H1 (cell line): Measurements from ENCODE around the gene GRK6. TPM values are rescaled to one million over a fixed set of nuclear protein-coding genes. Genes with fewer than 3 reads are reported as not detected.

Source experiments
- CTCF ChIA-PET: fragments of 300-600 bp; sonication (Branson Sonifier 250); formaldehyde crosslinking; loops from one replicate; lab custom pipeline; 2021; ENCODE audit not compliant: partially characterized antibody; lab: Charles Lee
- POLR2A ChIA-PET: fragments of 300-600 bp; sonication (Branson Sonifier 250); formaldehyde crosslinking; loops from one replicate; lab custom pipeline; 2021; ENCODE audit warnings: inconsistent platforms; ENCODE audit not compliant: partially characterized antibody; lab: Charles Lee
- DNase-seq, 2 experiments: peaks; one replicate each; pipeline versions ENCODE4 v3.0.0 to v3.0.0-alpha.2; 2010 to 2022; ENCODE audit warnings: low spot score in 2 of 2, low read depth in 1 of 2, mixed read lengths in 1 of 2
- FAIRE-seq: peaks from 2 replicates; lab custom pipeline; 2011; peaks lifted over from hg19 to GRCh38; lab: Jason Lieb, UNC
- H2AFZ ChIP-seq: 2 replicates; pipeline ENCODE4 v1.8.1; 2012; ENCODE audit warnings: low read length, inconsistent platforms
- H2AK5ac ChIP-seq: 2 replicates; pipeline ENCODE4 v1.6.1; 2013; ENCODE audit warnings: low read depth, low read length
- H2BK120ac ChIP-seq: replicated peaks from 2 replicates; pipeline ENCODE3; 2013; ENCODE audit warnings: low read depth, low read length, inconsistent platforms
- H2BK12ac ChIP-seq: 2 replicates; pipeline ENCODE4 v1.6.1; 2013; ENCODE audit warnings: low read depth, low read length
- H2BK15ac ChIP-seq: 2 replicates; pipeline ENCODE4 v1.6.1; 2013; ENCODE audit warnings: low read length
- H2BK20ac ChIP-seq: 2 replicates; pipeline ENCODE4 v1.6.1; 2013; ENCODE audit warnings: low read length
- H2BK5ac ChIP-seq: 2 replicates; pipeline ENCODE4 v1.6.1; 2013; ENCODE audit warnings: low read depth, low read length
- H3K14ac ChIP-seq: 2 replicates; pipeline ENCODE4 v1.6.1; 2013; ENCODE audit warnings: inconsistent platforms; ENCODE audit not compliant: insufficient read length
- H3K18ac ChIP-seq: 2 replicates; pipeline ENCODE4 v1.6.1; 2013; ENCODE audit warnings: low read length; ENCODE audit errors: extremely low read depth
- H3K23ac ChIP-seq: 2 replicates; pipeline ENCODE4 v1.6.1; 2013; ENCODE audit warnings: inconsistent platforms; ENCODE audit not compliant: insufficient read length
- H3K23me2 ChIP-seq: 2 replicates; pipeline ENCODE4 v1.6.1; 2013; ENCODE audit warnings: low read depth, low read length
- H3K27ac ChIP-seq: 2 replicates; pipeline ENCODE4 v1.6.1; 2011; ENCODE audit warnings: low read depth, low read length, inconsistent platforms
- H3K27me3 ChIP-seq, 4 experiments: replicated peaks in 1 of 4; 1 replicate in 1 of 4; 2 replicates in 3 of 4; pipeline versions ENCODE4 v1.6.1 to v1.8.1; 2011 to 2013; ENCODE audit warnings: low read length in 3 of 4, mild to moderate bottlenecking in 3 of 4, inconsistent platforms in 2 of 4, mixed read lengths in 2 of 4, moderate library complexity in 1 of 4; ENCODE audit not compliant: control insufficient read depth in 3 of 4, insufficient read depth in 3 of 4; ENCODE audit errors: extremely low read depth in 1 of 4
- H3K36me3 ChIP-seq, 4 experiments: 2 replicates each; pipeline versions ENCODE4 v1.6.1 to v1.8.1; 2011 to 2013; ENCODE audit warnings: mild to moderate bottlenecking in 4 of 4, low read length in 3 of 4, moderate library complexity in 2 of 4, control low read depth in 1 of 4, inconsistent platforms in 1 of 4; ENCODE audit not compliant: insufficient read depth in 4 of 4, control insufficient read depth in 2 of 4
- H3K4ac ChIP-seq: replicated peaks from 2 replicates; pipeline ENCODE3; 2013; ENCODE audit warnings: low read length, low read depth, mixed read lengths, inconsistent platforms; ENCODE audit not compliant: insufficient read length
- H3K4me1 ChIP-seq, 4 experiments: replicated peaks in 1 of 4; 1 replicate in 1 of 4; 2 replicates in 3 of 4; pipeline versions ENCODE4 v1.6.1 to v1.8.1; 2011 to 2013; ENCODE audit warnings: low read length in 3 of 4, inconsistent platforms in 2 of 4, mixed read lengths in 1 of 4; ENCODE audit not compliant: insufficient read depth in 4 of 4, control insufficient read depth in 3 of 4
- H3K4me2 ChIP-seq, 2 experiments: 2 replicates each; pipeline versions ENCODE4 v1.6.1 to v1.8.1; 2011 to 2013; ENCODE audit warnings: low read depth in 2 of 2, low read length in 2 of 2, control low read depth in 1 of 2, inconsistent platforms in 1 of 2, mild to moderate bottlenecking in 1 of 2; ENCODE audit not compliant: insufficient read depth in 1 of 2
- H3K4me3 ChIP-seq, 4 experiments: fragments of 200-600, 300-600 bp in 1 of 4; sonication (generic), shearing (Covaris generic), sonication (Bioruptor Twin) in 1 of 4; 2 replicates each; pipeline versions ENCODE4 v1.5.1 to v1.8.1; 2011 to 2016; ENCODE audit warnings: low read length in 4 of 4, low read depth in 3 of 4, control low read depth in 2 of 4, inconsistent platforms in 2 of 4, mild to moderate bottlenecking in 2 of 4, mixed read lengths in 1 of 4, moderate library complexity in 1 of 4; ENCODE audit not compliant: insufficient read depth in 2 of 4; ENCODE audit errors: extremely low read depth in 1 of 4
- H3K56ac ChIP-seq: replicated peaks from 2 replicates; pipeline ENCODE3; 2013; ENCODE audit warnings: low read depth, mild to moderate bottlenecking, mixed read lengths, low read length, inconsistent platforms; ENCODE audit not compliant: insufficient read length
- H3K79me1 ChIP-seq: 2 replicates; pipeline ENCODE4 v1.6.1; 2013; ENCODE audit warnings: low read depth, low read length, control low read depth
- H3K79me2 ChIP-seq, 2 experiments: 2 replicates each; pipeline versions ENCODE4 v1.6.1 to v1.8.1; 2012 to 2013; ENCODE audit warnings: low read length in 2 of 2, mild to moderate bottlenecking in 2 of 2, inconsistent platforms in 1 of 2; ENCODE audit not compliant: insufficient read depth in 2 of 2, control insufficient read depth in 1 of 2
- H3K9ac ChIP-seq, 4 experiments: replicated peaks in 1 of 4; 1 replicate in 1 of 4; 2 replicates in 3 of 4; pipeline versions ENCODE4 v1.6.1 to v1.8.1; 2011 to 2013; ENCODE audit warnings: low read depth in 3 of 4, low read length in 3 of 4, control low read depth in 2 of 4, mild to moderate bottlenecking in 2 of 4, moderate library complexity in 2 of 4, inconsistent platforms in 1 of 4; ENCODE audit errors: extremely low read depth in 1 of 4
- H3K9me3 ChIP-seq, 2 experiments: 2 replicates each; pipeline versions ENCODE4 v1.6.1 to v1.8.1; 2012 to 2013; ENCODE audit warnings: mild to moderate bottlenecking in 2 of 2, moderate library complexity in 2 of 2, control low read depth in 1 of 2, inconsistent platforms in 1 of 2, low read depth in 1 of 2, low read length in 1 of 2, mixed read lengths in 1 of 2; ENCODE audit not compliant: insufficient read depth in 2 of 2
- H4K20me1 ChIP-seq, 2 experiments: replicated peaks in 1 of 2; 2 replicates each; pipeline versions ENCODE3 to v1.8.1; 2011 to 2013; ENCODE audit warnings: inconsistent platforms in 2 of 2, low read length in 2 of 2, mild to moderate bottlenecking in 1 of 2; ENCODE audit not compliant: insufficient read depth in 2 of 2, control insufficient read depth in 1 of 2
- H4K5ac ChIP-seq: 2 replicates; pipeline ENCODE4 v1.6.1; 2013; ENCODE audit warnings: low read length, low read depth, mixed read lengths, inconsistent platforms; ENCODE audit not compliant: insufficient read length
- H4K8ac ChIP-seq: 2 replicates; pipeline ENCODE4 v1.8.0; 2013; ENCODE audit warnings: mild to moderate bottlenecking, moderate library complexity, low read length, inconsistent platforms; ENCODE audit not compliant: insufficient read depth; ENCODE audit errors: extremely low read depth
- H4K91ac ChIP-seq: replicated peaks from 2 replicates; pipeline ENCODE3; 2013; ENCODE audit warnings: low read length, mixed read lengths, inconsistent platforms; ENCODE audit not compliant: insufficient read length
- BCL11A ChIP-seq, 2 experiments: IDR thresholded peaks; one replicate each; pipeline ENCODE4 v1.6.1; 2011; ENCODE audit warnings: low read depth in 2 of 2, low read length in 2 of 2, mild to moderate bottlenecking in 2 of 2
- CBX8 ChIP-seq: fragments of 300-800, 300-1000 bp; sonication (generic); IDR thresholded peaks from 2 replicates; pipeline ENCODE4 v1.7.1; 2016; ENCODE audit warnings: low read depth, low read length, borderline replicate concordance
- CREB1 ChIP-seq: IDR thresholded peaks from 2 replicates; pipeline ENCODE4 v1.6.1; 2012; ENCODE audit warnings: inconsistent platforms
- EZH2 ChIP-seq: fragments of 200-600 bp; sonication (generic); IDR thresholded peaks from 2 replicates; pipeline ENCODE4 v1.7.1; 2012; ENCODE audit warnings: low read depth, mild to moderate bottlenecking, moderate library complexity, low read length, inconsistent platforms; ENCODE audit not compliant: severe bottlenecking
- HDAC2 ChIP-seq, 2 experiments: fragments of 300-600 bp in 1 of 2; sonication (generic) in 1 of 2; IDR thresholded peaks; 2 replicates each; pipeline ENCODE4 v1.6.1; 2011 to 2012; ENCODE audit warnings: low read depth in 2 of 2, low read length in 2 of 2, mild to moderate bottlenecking in 2 of 2, moderate library complexity in 2 of 2, borderline replicate concordance in 1 of 2, inconsistent platforms in 1 of 2
- NANOG ChIP-seq: IDR thresholded peaks from 2 replicates; pipeline ENCODE4 v1.6.1; 2011; ENCODE audit warnings: low read length, low read depth, mild to moderate bottlenecking, inconsistent platforms; ENCODE audit not compliant: insufficient read depth, poor library complexity, severe bottlenecking
- PHF8 ChIP-seq: fragments of 200-600 bp; sonication (generic); conservative IDR thresholded peaks from 2 replicates; pipeline ENCODE4 v1.7.1; 2012; ENCODE audit warnings: low read depth, mild to moderate bottlenecking, inconsistent platforms, low read length, moderate library complexity
- POLR2AphosphoS5 ChIP-seq: IDR thresholded peaks from 2 replicates; pipeline ENCODE4 v1.6.1; 2011; ENCODE audit warnings: low read depth, low read length
- RFX5 ChIP-seq: IDR thresholded peaks from 2 replicates; pipeline ENCODE4 v1.6.1; 2011; ENCODE audit warnings: low read depth, low read length, improper control_type of control experiment, borderline replicate concordance
- SP4 ChIP-seq: IDR thresholded peaks from 2 replicates; pipeline ENCODE4 v1.6.1; 2012; ENCODE audit warnings: low read length, inconsistent platforms
- SUZ12 ChIP-seq: fragments of 200-600 bp; sonication (generic); IDR thresholded peaks from 2 replicates; pipeline ENCODE4 v1.6.1; 2012; ENCODE audit warnings: mild to moderate bottlenecking, inconsistent platforms, low read length, moderate library complexity, mixed read lengths
- YY1 ChIP-seq: IDR thresholded peaks from 2 replicates; pipeline ENCODE4 v1.6.1; 2011; ENCODE audit warnings: low read depth, mild to moderate bottlenecking, low read length
- WGBS, 2 experiments: shearing (Covaris generic) in 1 of 2; methylation state at CpG; one replicate each; pipeline versions ENCODE4 v1.1.6 to v1.1.7; 2013 to 2015; ENCODE audit warnings: low lambda C conversion rate in 2 of 2, mixed read lengths in 2 of 2, inconsistent platforms in 1 of 2, low coverage in 1 of 2, missing lambda C conversion rate in 1 of 2; ENCODE audit not compliant: insufficient replicate concordance in 2 of 2, insufficient coverage in 1 of 2, insufficient read length in 1 of 2; ENCODE audit errors: extremely low coverage in 1 of 2, missing lambda C conversion rate in 1 of 2; 5-methylcytosine and 5-hydroxymethylcytosine counted together
- polyA plus RNA-seq, 7 experiments: library from polyadenylated mRNA; depleted of rRNA in 3 of 7; stranded (reverse) in 5 of 7; unstranded in 2 of 7; fragments of >200 nt in 5 of 7; fragments of 200-250 nt in 2 of 7; gene quantifications; 1 replicate in 5 of 7; 2 replicates in 1 of 7; 4 replicates in 1 of 7; pipeline versions ENCODE4 v1.2.1 to v1.2.3, GENCODE V29; 2011 to 2013; ENCODE audit warnings: missing spikeins in 2 of 7, mixed read lengths in 2 of 7
- total RNA-seq: library from RNA; stranded (reverse); fragmentation: NEBNext Ultra II Directional; extraction: Animal tissue kit (Norgen Biotek cat#: 25700); gene quantifications from 2 replicates; pipeline ENCODE4 v1.2.1, GENCODE V29; 2021
- TF ChIP-seq, protein P1 (sequence below): IDR thresholded peaks from 2 replicates; pipeline ENCODE4 v1.6.1; 2012; ENCODE audit warnings: inconsistent platforms

The GRK6 gene
- total and polyA plus RNA-seq, 2 of the 8 experiments (the other 6 are each of a cell fraction or from before 2014, with no cell fraction given) = 31.8 to 57.8 TPM

DNA sequence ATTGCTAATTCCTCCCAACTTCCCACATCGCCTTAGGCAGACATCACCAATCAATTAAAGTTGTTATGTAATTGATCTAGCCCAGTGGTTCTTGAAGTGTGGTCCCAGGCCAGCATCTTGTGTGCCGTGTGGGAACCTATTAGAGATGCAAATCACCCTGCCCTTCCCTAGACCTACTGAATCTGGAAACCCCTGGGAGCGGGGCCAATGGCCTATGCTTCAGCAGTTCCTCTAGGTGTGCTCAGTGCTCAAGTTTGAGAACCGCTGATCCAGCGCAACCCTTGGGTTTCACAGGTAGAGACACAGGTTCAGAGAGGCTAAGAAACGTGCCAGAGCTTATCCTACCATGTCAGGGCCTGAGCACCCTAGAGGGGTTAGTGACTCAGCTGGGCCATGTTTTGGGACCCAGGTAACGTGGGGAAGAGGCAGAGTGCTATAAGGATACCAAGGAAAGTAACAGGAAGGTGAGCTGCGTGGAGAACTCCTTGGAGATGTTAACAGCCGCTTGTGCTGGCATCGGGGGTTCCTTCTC lies 37.9 kb upstream of the GRK6 start:
- H3K56ac ChIP-seq = no peak overlapping the region
- ChIA-PET CTCF (interaction anchor here (1.2 to 18.7 kb wide), 8 partner anchors 14 to 113 kb away, joined by 3 to 430 read pairs (median 22); partner anchors contain the start of genes PFN3 and PRR7), POLR2A (interaction anchor here (1.3 to 4.2 kb wide), 5 partner anchors 10 to 101 kb away, joined by 4 to 51 read pairs (median 10); no protein-coding TSS in a partner anchor)
- WGBS, 2 experiments = 89% methylated on average over 10 of the region's 10 CpGs; no CpG with 5 or more reads in 1 of the 2 experiments
- no peaks in the 10 kb centered on the region for H3K36me3 ChIP-seq
- no peak overlapping the region for H2AFZ ChIP-seq
- H2BK5ac ChIP-seq = no peak overlapping the region
- H3K27me3 ChIP-seq = peaks cover 0 to 18% (median 10%) of the 10 kb centered on the region in 4 experiments; a peak in 6 of 7 replicates
- H3K9me3 ChIP-seq = no peaks in the 10 kb centered on the region
- no peak overlapping the region for H3K23ac ChIP-seq
- no peak overlapping the region for H2BK120ac ChIP-seq
- no peaks in the 10 kb centered on the region for H3K79me1 ChIP-seq
- H3K27ac ChIP-seq = no peak overlapping the region
- H2BK15ac ChIP-seq = no peak overlapping the region
- H3K23me2 ChIP-seq = no peaks in the 10 kb centered on the region
- no peak overlapping the region for H3K18ac ChIP-seq
- no peak overlapping the region for H2BK20ac ChIP-seq
- no peak overlapping the region for H3K4me2 ChIP-seq
- no peak for FAIRE-seq
- no peak overlapping the region for H3K4me3 ChIP-seq
- H3K14ac ChIP-seq = no peak overlapping the region
- peaks cover 0 to 3% (median 0%) of the 10 kb centered on the region in 4 experiments; a peak in 4 of 7 replicates for H3K4me1 ChIP-seq
- no peak overlapping the region for H4K91ac ChIP-seq
- H2BK12ac ChIP-seq = no peak overlapping the region
- H4K5ac ChIP-seq = no peak overlapping the region
- no peaks in the 10 kb centered on the region for H3K79me2 ChIP-seq
- no peak for DNase-seq
- H3K4ac ChIP-seq = no peak overlapping the region
- no peaks in the 10 kb centered on the region for H4K20me1 ChIP-seq
- H4K8ac ChIP-seq = no peak overlapping the region
- no peak overlapping the region for H2AK5ac ChIP-seq
- no peak overlapping the region for H3K9ac ChIP-seq
- TF ChIP-seq SP4 = no peak
- no peak for TF ChIP-seq PHF8
- no peak for TF ChIP-seq POLR2AphosphoS5
- TF ChIP-seq EZH2 = no peak
- no peak for TF ChIP-seq NANOG
- TF ChIP-seq HDAC2 (IDR thresholded peaks at IDR 0.05; ENCODE audit: borderline replicate concordance in 1 of 2, low read depth in 2 of 2, low read length in 2 of 2) = no peak
- TF ChIP-seq BCL11A (IDR thresholded peaks at IDR 0.05; ENCODE audit: low read depth in 2 of 2, low read length in 2 of 2) = no peak
- TF ChIP-seq YY1 = no peak
- TF ChIP-seq SUZ12 = no peak; the same call in 1 of the 2 replicates
- TF ChIP-seq, protein P1, sequence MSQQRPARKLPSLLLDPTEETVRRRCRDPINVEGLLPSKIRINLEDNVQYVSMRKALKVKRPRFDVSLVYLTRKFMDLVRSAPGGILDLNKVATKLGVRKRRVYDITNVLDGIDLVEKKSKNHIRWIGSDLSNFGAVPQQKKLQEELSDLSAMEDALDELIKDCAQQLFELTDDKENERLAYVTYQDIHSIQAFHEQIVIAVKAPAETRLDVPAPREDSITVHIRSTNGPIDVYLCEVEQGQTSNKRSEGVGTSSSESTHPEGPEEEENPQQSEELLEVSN = no peak
- no peak for TF ChIP-seq CBX8
- no peak for TF ChIP-seq CREB1
- TF ChIP-seq RFX5 = no peak
